Cardiac fibroblast (primary cell): Measurements from ENCODE around the gene FAM89A.
"Not testable (repeated sequence)": the region's sequence is repeated elsewhere in the genome, so short reads cannot be mapped to it uniquely, and the experiment has no call there.

ENCODE experiments used
- DNase-seq, 2 donors: peaks; one replicate each; pipeline versions ENCODE4 v3.0.0 to v3.0.0-alpha.2; 2010; ENCODE audit warnings: low read depth in 2 of 2
- H3K4me3 ChIP-seq, 2 donors: replicated peaks in 1 of 2; 1 replicate in 1 of 2; 2 replicates in 1 of 2; pipeline ENCODE4 v1.5.1; 2011; ENCODE audit warnings: low read depth in 2 of 2, low read length in 2 of 2, mild to moderate bottlenecking in 2 of 2, moderate library complexity in 1 of 2
- TF ChIP-seq, protein P1 (sequence below): IDR thresholded peaks from one replicate; pipeline ENCODE4 v1.5.1; 2011; ENCODE audit warnings: low read depth, mild to moderate bottlenecking, low read length, inconsistent platforms

Gene FAM89A

GRCh38 chr1:231023150-231023549, 16.9 kb downstream of the FAM89A start:
- TF ChIP-seq, protein P1, sequence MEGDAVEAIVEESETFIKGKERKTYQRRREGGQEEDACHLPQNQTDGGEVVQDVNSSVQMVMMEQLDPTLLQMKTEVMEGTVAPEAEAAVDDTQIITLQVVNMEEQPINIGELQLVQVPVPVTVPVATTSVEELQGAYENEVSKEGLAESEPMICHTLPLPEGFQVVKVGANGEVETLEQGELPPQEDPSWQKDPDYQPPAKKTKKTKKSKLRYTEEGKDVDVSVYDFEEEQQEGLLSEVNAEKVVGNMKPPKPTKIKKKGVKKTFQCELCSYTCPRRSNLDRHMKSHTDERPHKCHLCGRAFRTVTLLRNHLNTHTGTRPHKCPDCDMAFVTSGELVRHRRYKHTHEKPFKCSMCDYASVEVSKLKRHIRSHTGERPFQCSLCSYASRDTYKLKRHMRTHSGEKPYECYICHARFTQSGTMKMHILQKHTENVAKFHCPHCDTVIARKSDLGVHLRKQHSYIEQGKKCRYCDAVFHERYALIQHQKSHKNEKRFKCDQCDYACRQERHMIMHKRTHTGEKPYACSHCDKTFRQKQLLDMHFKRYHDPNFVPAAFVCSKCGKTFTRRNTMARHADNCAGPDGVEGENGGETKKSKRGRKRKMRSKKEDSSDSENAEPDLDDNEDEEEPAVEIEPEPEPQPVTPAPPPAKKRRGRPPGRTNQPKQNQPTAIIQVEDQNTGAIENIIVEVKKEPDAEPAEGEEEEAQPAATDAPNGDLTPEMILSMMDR = no peak
- no peak for DNase-seq
- H3K4me3 ChIP-seq = no peak overlapping the region

- not testable (repeated sequence) for H3K4me3 ChIP-seq, DNase-seq
Observed at GRCh38 chr1:231022543-231022942, 17.5 kb downstream of the FAM89A start.

DNA sequence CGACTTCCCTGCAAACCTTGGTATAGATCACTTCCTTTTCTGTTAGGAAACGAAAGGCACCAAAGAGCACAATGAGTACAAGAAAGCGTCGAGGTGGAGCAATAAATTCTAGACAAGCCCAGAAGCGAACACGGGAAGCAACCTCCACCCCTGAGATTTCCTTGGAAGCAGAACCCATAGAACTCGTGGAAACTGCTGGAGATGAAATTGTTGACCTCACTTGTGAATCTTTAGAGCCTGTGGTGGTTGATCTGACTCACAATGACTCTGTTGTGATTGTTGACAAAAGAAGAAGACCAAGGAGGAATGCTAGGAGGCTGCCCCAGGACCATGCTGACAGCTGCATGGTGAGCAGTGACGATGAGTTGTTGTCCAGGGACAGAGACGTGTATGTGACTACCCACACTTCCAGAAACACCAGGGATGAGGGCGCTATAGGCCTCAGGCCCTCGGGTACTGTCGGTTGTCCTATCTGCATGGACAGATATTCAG, 18.5 kb downstream of the FAM89A start:
- DNase-seq = no peak
- TF ChIP-seq, protein P1 = no peak

GRCh38 chr1:231020816-231021215, 19.2 kb downstream of the FAM89A start:
- TF ChIP-seq, protein P1 = no peak
- H3K4me3 ChIP-seq = no peak overlapping the region
- DNase-seq = peak in 1 of 2 donors; percentile 22

More for the DNA sequence above, 18.5 kb downstream of the FAM89A start:
- H3K4me3 ChIP-seq = no peak overlapping the region

- TF ChIP-seq, protein P1 = no peak
- peak; percentile 12 to 36 for DNase-seq
- H3K4me3 ChIP-seq = no peak overlapping the region
Observed at GRCh38 chr1:231020139-231020601, 19.9 kb downstream of the FAM89A start.

DNA sequence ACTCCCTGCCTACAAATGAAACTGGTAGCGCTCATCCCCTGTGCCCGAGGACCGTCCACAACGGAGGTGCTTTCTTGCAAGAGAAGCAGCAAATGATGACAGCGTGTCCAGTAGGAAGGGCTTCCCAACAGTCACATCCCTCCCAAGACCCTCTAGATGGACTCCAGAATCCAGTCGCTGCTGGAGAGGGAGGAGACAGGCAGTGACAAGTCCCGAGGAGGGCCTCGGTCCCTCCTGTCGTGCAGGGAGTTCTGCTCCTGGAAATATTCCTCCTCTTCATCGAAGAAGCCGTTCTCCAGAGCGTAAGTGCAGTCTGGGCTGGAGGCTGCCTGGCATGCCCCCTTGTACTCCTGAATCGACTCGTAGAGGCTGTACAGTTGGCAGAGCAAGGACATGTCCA, 20.3 kb downstream of the FAM89A start:
- TF ChIP-seq, protein P1 = no peak
- H3K4me3 ChIP-seq = no peak overlapping the region
- no peak for DNase-seq

DNA sequence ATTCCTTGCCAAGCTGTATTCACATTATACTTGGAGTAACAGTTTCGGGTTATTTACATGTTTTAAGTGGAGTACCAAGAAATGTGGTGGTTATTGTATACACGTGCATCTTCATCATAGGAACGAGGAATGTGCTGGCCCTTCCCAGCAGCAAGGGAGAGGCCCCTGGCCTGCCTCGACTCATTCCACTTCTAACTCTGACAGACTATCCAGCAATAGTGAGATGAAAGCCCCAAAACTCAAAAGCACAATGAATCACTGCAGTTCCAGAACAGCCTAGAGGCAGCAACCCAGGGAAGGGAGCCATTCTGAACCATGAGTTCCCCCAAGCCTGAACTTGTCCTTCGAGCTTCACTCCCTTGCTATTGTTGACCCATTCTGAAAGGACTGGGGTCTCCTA, 23.1 kb downstream of the FAM89A start:
- TF ChIP-seq, protein P1 = no peak
- no peak for DNase-seq
- no peak overlapping the region for H3K4me3 ChIP-seq
